H9 (cell line): ENCODE measurements around the gene TRPM2. TPM values are rescaled to one million over a fixed set of nuclear protein-coding genes. Genes with fewer than 3 reads are reported as not detected.

ENCODE experiments used
- DNase-seq: peaks from one replicate; pipeline ENCODE4 v3.0.0-alpha.2; 2017
- H2AFZ ChIP-seq: one replicate; pipeline ENCODE4 v1.6.1; 2013; ENCODE audit warnings: mild to moderate bottlenecking, low read length, control low read depth, moderate library complexity
- H2AK5ac ChIP-seq: 2 replicates; pipeline ENCODE4 v1.6.1; 2013; ENCODE audit warnings: low read length, control low read depth, mixed read lengths; ENCODE audit not compliant: insufficient read length
- H2BK120ac ChIP-seq: one replicate; pipeline ENCODE4 v1.6.1; 2013; ENCODE audit warnings: low read depth, mild to moderate bottlenecking, low read length, control low read depth, inconsistent platforms; ENCODE audit not compliant: poor library complexity, severe bottlenecking
- H2BK12ac ChIP-seq: 2 replicates; pipeline ENCODE4 v1.6.1; 2013; ENCODE audit warnings: low read length, control low read depth, mixed read lengths, low read depth; ENCODE audit not compliant: insufficient read length
- H2BK15ac ChIP-seq: 2 replicates; pipeline ENCODE4 v1.6.1; 2013; ENCODE audit warnings: low read depth, low read length, control low read depth
- H2BK20ac ChIP-seq: one replicate; pipeline ENCODE4 v1.6.1; 2013; ENCODE audit warnings: low read depth, mild to moderate bottlenecking, low read length, control low read depth, inconsistent platforms; ENCODE audit not compliant: poor library complexity, severe bottlenecking
- H2BK5ac ChIP-seq: 2 replicates; pipeline ENCODE4 v1.6.1; 2013; ENCODE audit warnings: low read length, control low read depth, mixed read lengths; ENCODE audit not compliant: insufficient read length
- H3K14ac ChIP-seq: 2 replicates; pipeline ENCODE4 v1.6.1; 2013; ENCODE audit warnings: low read length, control low read depth; ENCODE audit not compliant: insufficient read depth
- H3K18ac ChIP-seq: 2 replicates; pipeline ENCODE4 v1.6.1; 2013; ENCODE audit warnings: low read depth, mild to moderate bottlenecking, mixed read lengths, low read length, control low read depth; ENCODE audit not compliant: insufficient read length
- H3K23ac ChIP-seq: 2 replicates; pipeline ENCODE4 v1.6.1; 2013; ENCODE audit warnings: low read length, control low read depth, mixed read lengths, low read depth; ENCODE audit not compliant: insufficient read length
- H3K23me2 ChIP-seq: 2 replicates; pipeline ENCODE4 v1.6.1; 2013; ENCODE audit warnings: low read depth, mild to moderate bottlenecking, mixed read lengths, low read length, control low read depth; ENCODE audit not compliant: insufficient read length, poor library complexity, severe bottlenecking
- H3K27ac ChIP-seq: 2 replicates; pipeline ENCODE4 v1.5.1; 2013; ENCODE audit warnings: low read length, control low read depth, mixed read lengths, low read depth; ENCODE audit not compliant: insufficient read length
- H3K27me3 ChIP-seq: 2 replicates; pipeline ENCODE4 v1.6.1; 2013; ENCODE audit warnings: low read length, control low read depth, inconsistent platforms; ENCODE audit not compliant: insufficient read depth
- H3K4ac ChIP-seq: 2 replicates; pipeline ENCODE4 v1.6.1; 2013; ENCODE audit warnings: low read depth, mild to moderate bottlenecking, control low read depth, inconsistent platforms, low read length, moderate library complexity
- H3K4me1 ChIP-seq: 2 replicates; pipeline ENCODE4 v1.6.1; 2013; ENCODE audit warnings: low read length, control low read depth, inconsistent platforms; ENCODE audit not compliant: insufficient read depth
- H3K4me2 ChIP-seq: 2 replicates; pipeline ENCODE4 v1.6.1; 2013; ENCODE audit warnings: low read length, control low read depth, mixed read lengths; ENCODE audit not compliant: insufficient read length, insufficient read depth
- H3K56ac ChIP-seq: 2 replicates; pipeline ENCODE4 v1.6.1; 2013; ENCODE audit warnings: low read depth, mild to moderate bottlenecking, mixed read lengths, low read length, control low read depth; ENCODE audit not compliant: insufficient read length
- H3K79me1 ChIP-seq: 2 replicates; pipeline ENCODE4 v1.6.1; 2013; ENCODE audit warnings: low read depth, mild to moderate bottlenecking, moderate library complexity, low read length, control low read depth, inconsistent platforms; ENCODE audit not compliant: insufficient read depth, poor library complexity, severe bottlenecking
- H3K79me2 ChIP-seq: 2 replicates; pipeline ENCODE4 v1.6.1; 2013; ENCODE audit warnings: low read length, control low read depth, inconsistent platforms; ENCODE audit not compliant: insufficient read depth
- H3K9ac ChIP-seq: 2 replicates; pipeline ENCODE4 v1.6.1; 2013; ENCODE audit warnings: low read length, control low read depth, mixed read lengths; ENCODE audit not compliant: insufficient read length; ENCODE audit errors: extremely low read depth
- H3K9me3 ChIP-seq: one replicate; pipeline ENCODE4 v1.6.1; 2013; ENCODE audit warnings: low read depth, low read length, inconsistent platforms; ENCODE audit not compliant: control insufficient read depth
- H3T11ph ChIP-seq: one replicate; pipeline ENCODE4 v1.6.1; 2013; ENCODE audit warnings: mild to moderate bottlenecking, low read length, control low read depth, inconsistent platforms
- H4K20me1 ChIP-seq: one replicate; pipeline ENCODE4 v1.6.1; 2013; ENCODE audit not compliant: control insufficient read depth, insufficient read length, insufficient read depth
- H4K5ac ChIP-seq: 2 replicates; pipeline ENCODE4 v1.6.1; 2013; ENCODE audit warnings: low read depth, mild to moderate bottlenecking, mixed read lengths, low read length, control low read depth; ENCODE audit not compliant: insufficient read length
- H4K8ac ChIP-seq: replicated peaks from 2 replicates; pipeline ENCODE4 v1.6.1; 2013; ENCODE audit warnings: low read length, control low read depth, mixed read lengths, low read depth; ENCODE audit not compliant: insufficient read length
- H4K91ac ChIP-seq: 2 replicates; pipeline ENCODE4 v1.6.1; 2013; ENCODE audit warnings: low read depth, mild to moderate bottlenecking, moderate library complexity, mixed read lengths, low read length, control low read depth; ENCODE audit not compliant: insufficient read length
- H3K27ac Mint-ChIP-seq, 3 experiments: 2 replicates in 2 of 3; 3 replicates in 1 of 3; pipeline ENCODE4 v1.8.0; 2020 to 2021; ENCODE audit warnings: mixed read lengths in 3 of 3, mild to moderate bottlenecking in 1 of 3, moderate library complexity in 1 of 3
- H3K27me3 Mint-ChIP-seq: 2 replicates; pipeline ENCODE4 v1.8.0; 2021; ENCODE audit warnings: low read depth, mild to moderate bottlenecking, moderate library complexity, mixed read lengths
- H3K36me3 Mint-ChIP-seq, 3 experiments: 2 replicates in 2 of 3; 3 replicates in 1 of 3; pipeline ENCODE4 v1.8.0; 2020 to 2021; ENCODE audit warnings: low read depth in 3 of 3, mixed read lengths in 3 of 3; ENCODE audit not compliant: insufficient read depth in 1 of 3
- H3K4me1 Mint-ChIP-seq, 2 experiments: 2 replicates each; pipeline ENCODE4 v1.8.0; 2020; ENCODE audit warnings: mixed read lengths in 2 of 2
- H3K4me3 Mint-ChIP-seq, 2 experiments: 2 replicates in 1 of 2; 3 replicates in 1 of 2; pipeline ENCODE4 v1.8.0; 2020 to 2021; ENCODE audit warnings: mild to moderate bottlenecking in 2 of 2, mixed read lengths in 2 of 2, moderate library complexity in 1 of 2
- H3K9me3 Mint-ChIP-seq, 2 experiments: 2 replicates in 1 of 2; 3 replicates in 1 of 2; pipeline ENCODE4 v1.8.0; 2020; ENCODE audit warnings: mild to moderate bottlenecking in 2 of 2, mixed read lengths in 2 of 2, moderate library complexity in 1 of 2
- WGBS: extraction: QIAGEN DNeasy Blood & Tissue Kit; methylation state at CpG from one replicate; pipeline ENCODE4 v1.1.7; 2013; ENCODE audit warnings: missing lambda C conversion rate, low lambda C conversion rate, mixed read lengths; ENCODE audit not compliant: insufficient read length; ENCODE audit errors: extremely low coverage; 5-methylcytosine and 5-hydroxymethylcytosine counted together
- total RNA-seq: library from RNA; stranded (reverse); gene quantifications from 2 replicates; pipeline ENCODE4 v1.2.1, GENCODE V29; 2021
- TF ChIP-seq, protein P1 (sequence below): fragments of 200-600 bp; sonication (generic); conservative IDR thresholded peaks from 3 replicates; pipeline ENCODE4 v1.8.0; 2021; ENCODE audit warnings: antibody characterized with exemption, mild to moderate bottlenecking

TRPM2 gene
- total RNA-seq, 1 experiment from 2014 or later: 0.68 TPM

DNA sequence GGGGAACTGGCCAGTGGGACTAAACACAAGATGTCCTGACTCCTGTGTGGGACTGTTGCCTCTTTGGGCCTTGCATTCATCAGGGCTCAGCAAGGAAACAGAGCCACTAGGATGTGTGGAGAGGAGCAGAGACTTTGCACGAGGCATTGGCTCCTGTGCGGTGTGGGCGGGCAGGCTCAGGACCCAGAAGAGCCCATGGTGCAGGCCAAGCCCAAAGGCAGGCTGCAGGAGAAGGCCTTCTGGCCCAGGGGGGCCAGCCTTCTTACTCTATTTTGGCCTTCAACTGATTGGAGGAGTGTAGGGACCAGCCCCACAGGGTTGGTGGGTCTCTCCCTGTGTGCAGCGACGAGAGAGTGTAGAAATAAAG, 125.4 kb downstream of the TRPM2 start:
- H4K5ac ChIP-seq: no peak overlapping the region
- H3K56ac ChIP-seq: no peak overlapping the region
- no peak overlapping the region for H3K18ac ChIP-seq
- H3K23me2 ChIP-seq: no peaks in the 10 kb centered on the region
- H3K27me3 ChIP-seq: no peaks in the 10 kb centered on the region
- Mint-ChIP-seq H3K9me3 (peaks cover 5 to 9% of the 10 kb centered on the region in 2 experiments; a peak in 4 of 5 replicates), H3K27ac (no peak overlapping the region), H3K27me3 (peaks cover 8% of the 10 kb centered on the region), H3K4me3 (no peak overlapping the region), H3K36me3 (no peaks in the 10 kb centered on the region), H3K4me1 (peaks cover under 1 to 9% of the 10 kb centered on the region in 2 experiments)
- H3K79me2 ChIP-seq: no peaks in the 10 kb centered on the region
- no peak overlapping the region for H2BK20ac ChIP-seq
- no peak overlapping the region for H2AK5ac ChIP-seq
- H3K9me3 ChIP-seq: no peaks in the 10 kb centered on the region
- H2BK120ac ChIP-seq: no peak overlapping the region
- H3K4me1 ChIP-seq: no peaks in the 10 kb centered on the region
- H3K9ac ChIP-seq: no peak overlapping the region
- H4K20me1 ChIP-seq: peaks cover 4% of the 10 kb centered on the region
- no peak overlapping the region for H3K23ac ChIP-seq
- no peak overlapping the region for H3K4me2 ChIP-seq
- TF ChIP-seq, protein P1, sequence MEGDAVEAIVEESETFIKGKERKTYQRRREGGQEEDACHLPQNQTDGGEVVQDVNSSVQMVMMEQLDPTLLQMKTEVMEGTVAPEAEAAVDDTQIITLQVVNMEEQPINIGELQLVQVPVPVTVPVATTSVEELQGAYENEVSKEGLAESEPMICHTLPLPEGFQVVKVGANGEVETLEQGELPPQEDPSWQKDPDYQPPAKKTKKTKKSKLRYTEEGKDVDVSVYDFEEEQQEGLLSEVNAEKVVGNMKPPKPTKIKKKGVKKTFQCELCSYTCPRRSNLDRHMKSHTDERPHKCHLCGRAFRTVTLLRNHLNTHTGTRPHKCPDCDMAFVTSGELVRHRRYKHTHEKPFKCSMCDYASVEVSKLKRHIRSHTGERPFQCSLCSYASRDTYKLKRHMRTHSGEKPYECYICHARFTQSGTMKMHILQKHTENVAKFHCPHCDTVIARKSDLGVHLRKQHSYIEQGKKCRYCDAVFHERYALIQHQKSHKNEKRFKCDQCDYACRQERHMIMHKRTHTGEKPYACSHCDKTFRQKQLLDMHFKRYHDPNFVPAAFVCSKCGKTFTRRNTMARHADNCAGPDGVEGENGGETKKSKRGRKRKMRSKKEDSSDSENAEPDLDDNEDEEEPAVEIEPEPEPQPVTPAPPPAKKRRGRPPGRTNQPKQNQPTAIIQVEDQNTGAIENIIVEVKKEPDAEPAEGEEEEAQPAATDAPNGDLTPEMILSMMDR: no peak
- H3T11ph ChIP-seq: no peak overlapping the region
- H3K14ac ChIP-seq: no peak overlapping the region
- no peak overlapping the region for H4K91ac ChIP-seq
- no peak overlapping the region for H2BK5ac ChIP-seq
- H2BK12ac ChIP-seq: no peak overlapping the region
- H4K8ac ChIP-seq: no peak overlapping the region
- H3K79me1 ChIP-seq: no peaks in the 10 kb centered on the region
- no peak overlapping the region for H2AFZ ChIP-seq
- no peak overlapping the region for H3K27ac ChIP-seq
- no peak for DNase-seq
- no peak overlapping the region for H3K4ac ChIP-seq
- WGBS: no CpG with 5 or more reads among the region's 5 CpGs
- H2BK15ac ChIP-seq: no peak overlapping the region
